Measurements from ENCODE around the gene EBF3.

The EBF3 gene

DNA sequence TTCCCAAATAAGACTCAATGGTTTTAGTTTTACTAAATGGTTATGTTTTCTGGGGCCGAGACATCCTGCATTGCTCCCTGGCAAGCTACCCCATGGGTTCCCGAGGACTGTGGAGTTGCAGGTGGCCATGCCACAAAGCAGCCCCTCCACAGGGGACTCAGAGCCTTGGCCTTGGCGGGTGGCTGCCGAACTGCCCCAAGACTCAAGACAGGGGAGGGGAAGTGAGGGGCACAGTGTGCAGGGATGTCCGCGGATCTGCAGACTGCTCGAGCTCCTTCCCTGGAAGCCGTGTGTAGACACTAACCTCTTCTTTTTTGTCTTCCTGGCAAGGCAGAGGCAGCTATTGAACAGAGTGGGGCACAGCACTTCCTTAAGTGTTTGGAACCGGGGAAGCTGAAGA, 154.6 kb downstream of the EBF3 start:
- Mint-ChIP-seq H3K36me3 (no peaks in the 10 kb centered on the region), H3K4me3 (no peak overlapping the region), H3K4me1 (no peaks in the 10 kb centered on the region), H3K27ac (no peak overlapping the region), H3K9me3 (peaks cover 10% of the 10 kb centered on the region)
- no peak for DNase-seq (ENCODE audit: low spot score in 2 of 2)
- ATAC-seq, result no peak

DNA sequence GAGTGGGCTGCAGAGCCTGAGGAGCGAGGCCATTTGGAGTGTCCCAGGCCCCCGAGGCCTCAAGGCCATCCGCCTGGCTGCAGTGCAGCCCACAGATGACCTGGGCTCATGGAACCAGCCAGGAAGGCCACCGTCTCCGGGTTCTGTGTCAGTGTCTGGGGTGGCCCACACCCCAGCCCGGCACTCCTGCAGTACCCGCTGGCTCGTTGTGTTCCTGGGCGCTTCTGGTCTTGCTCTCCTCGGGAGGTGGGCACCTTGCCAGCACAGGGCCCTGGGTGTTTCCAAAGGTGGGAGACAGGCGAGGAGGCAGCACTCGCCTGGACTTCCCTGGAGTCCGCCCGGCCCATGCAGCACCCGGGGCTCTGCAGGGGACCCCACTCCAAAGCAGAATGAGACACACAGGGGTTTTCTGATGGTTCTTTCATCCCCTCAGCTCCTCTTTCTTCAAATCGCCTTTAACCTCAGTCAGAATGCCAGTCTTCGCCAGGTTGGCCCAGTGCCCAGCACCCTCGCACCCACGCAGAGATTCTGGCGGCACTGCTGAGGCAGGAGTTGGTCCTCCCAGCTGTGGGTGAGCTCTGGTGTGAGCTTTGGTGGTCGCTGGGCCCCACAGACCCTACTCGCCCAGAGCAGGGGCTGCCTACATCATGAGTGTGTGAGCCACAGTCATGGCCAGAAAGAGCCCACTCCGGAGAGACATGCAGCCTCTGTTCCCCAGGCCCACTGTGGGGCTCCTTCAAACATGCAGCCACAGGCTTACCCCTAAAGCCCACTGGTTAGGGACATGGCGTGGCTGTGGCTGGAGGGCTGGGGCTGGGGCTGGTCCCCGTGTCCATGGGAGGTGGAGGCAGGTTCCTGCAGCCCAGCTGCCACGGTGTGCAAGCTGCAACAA, 155.7 kb downstream of the EBF3 start:
- ATAC-seq (no peak), DNase-seq (ENCODE audit: low spot score in 2 of 2) (no peak)
- Mint-ChIP-seq H3K4me3 (no peak overlapping the region), H3K4me1 (no peaks in the 10 kb centered on the region), H3K9me3 (peaks cover 19% of the 10 kb centered on the region), H3K36me3 (no peaks in the 10 kb centered on the region), H3K27ac (no peak overlapping the region)

DNA sequence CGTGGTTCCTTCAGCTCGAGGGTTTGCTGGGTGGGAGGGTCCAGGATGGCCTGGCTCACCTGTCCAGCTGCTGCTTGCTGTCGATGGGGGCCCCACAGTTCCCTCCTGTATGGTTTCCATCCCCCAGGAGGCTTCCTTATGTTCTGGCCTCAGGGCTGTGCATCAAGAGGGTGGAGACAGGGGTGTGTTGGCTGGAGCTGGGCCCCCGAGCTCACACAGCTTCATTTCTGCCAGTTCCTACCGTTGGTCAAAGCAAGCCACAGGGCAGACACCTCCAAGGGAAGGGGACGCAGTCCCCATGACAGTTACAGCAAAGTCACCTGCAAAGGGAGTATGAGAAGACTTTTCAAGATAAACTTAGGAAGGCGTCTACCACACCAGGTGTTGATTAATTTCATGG, 156.9 kb downstream of the EBF3 start:
- H3K9me3 Mint-ChIP-seq, result peaks cover 21% of the 10 kb centered on the region

DNA sequence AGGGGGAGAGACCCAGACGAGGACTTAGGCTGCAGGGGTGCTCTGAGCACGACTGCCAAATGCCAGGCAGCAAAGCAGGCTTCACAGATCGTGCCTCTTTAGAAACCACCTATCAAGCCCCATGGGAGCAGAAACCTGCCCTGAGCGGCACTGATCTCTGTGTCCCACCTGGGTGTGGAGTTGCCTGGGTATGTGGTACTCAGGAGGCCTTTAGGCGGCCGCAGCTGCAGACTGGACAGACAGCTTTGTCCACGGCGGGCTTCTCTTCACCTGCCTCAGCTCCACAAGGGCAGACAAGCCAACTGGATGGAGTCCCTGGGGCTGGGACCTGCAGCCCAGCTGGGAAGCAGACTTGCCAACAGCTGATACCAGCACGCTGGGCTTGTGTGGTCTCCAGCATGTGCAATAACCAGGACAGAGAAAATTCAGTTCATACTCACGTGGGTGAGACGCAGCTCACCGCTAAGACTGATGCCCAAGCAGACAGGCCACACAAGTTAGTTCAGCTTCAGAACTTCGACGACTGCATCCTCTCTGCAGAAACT, 163.2 kb downstream of the EBF3 start:
- no peak overlapping the region for H3K27ac Mint-ChIP-seq
- DNase-seq (ENCODE audit: low spot score in 2 of 2) (no peak), ATAC-seq (no peak)
- peaks cover 23% of the 10 kb centered on the region for H3K9me3 Mint-ChIP-seq
- H3K4me3 Mint-ChIP-seq, result no peak overlapping the region
- no peaks in the 10 kb centered on the region for H3K36me3 Mint-ChIP-seq
- H3K4me1 Mint-ChIP-seq, result no peaks in the 10 kb centered on the region

More for the DNA sequence above, 156.9 kb downstream of the EBF3 start:
- Mint-ChIP-seq H3K27ac (no peak overlapping the region), H3K36me3 (no peaks in the 10 kb centered on the region), H3K4me1 (no peaks in the 10 kb centered on the region), H3K4me3 (no peak overlapping the region)
- ATAC-seq (no peak), DNase-seq (ENCODE audit: low spot score in 2 of 2) (no peak)

DNA sequence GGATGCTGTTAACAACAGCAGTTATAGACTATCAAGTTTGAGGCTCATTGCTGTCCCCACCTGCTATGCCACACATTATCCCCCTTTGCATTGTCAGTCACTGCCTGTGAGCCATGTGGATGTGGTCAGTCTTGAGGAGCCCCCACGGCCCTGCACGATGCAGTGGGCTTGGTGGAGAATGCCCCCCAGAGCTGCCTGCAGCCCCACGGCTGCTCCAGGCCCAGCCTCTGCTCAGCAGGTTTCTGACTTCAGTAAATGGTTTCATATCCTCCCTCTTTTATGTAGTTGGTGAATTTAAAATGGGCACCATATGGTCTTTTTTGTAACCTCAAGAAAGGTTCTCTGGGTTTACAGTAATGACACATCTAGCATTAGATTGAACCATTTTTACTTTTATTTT, 164.1 kb downstream of the EBF3 start:
- Mint-ChIP-seq H3K4me3 (no peak overlapping the region), H3K36me3 (no peaks in the 10 kb centered on the region), H3K9me3 (peaks cover 24% of the 10 kb centered on the region), H3K4me1 (no peaks in the 10 kb centered on the region), H3K27ac (no peak overlapping the region)
- no peak for DNase-seq (ENCODE audit: low spot score in 2 of 2)
- no peak for ATAC-seq

DNA sequence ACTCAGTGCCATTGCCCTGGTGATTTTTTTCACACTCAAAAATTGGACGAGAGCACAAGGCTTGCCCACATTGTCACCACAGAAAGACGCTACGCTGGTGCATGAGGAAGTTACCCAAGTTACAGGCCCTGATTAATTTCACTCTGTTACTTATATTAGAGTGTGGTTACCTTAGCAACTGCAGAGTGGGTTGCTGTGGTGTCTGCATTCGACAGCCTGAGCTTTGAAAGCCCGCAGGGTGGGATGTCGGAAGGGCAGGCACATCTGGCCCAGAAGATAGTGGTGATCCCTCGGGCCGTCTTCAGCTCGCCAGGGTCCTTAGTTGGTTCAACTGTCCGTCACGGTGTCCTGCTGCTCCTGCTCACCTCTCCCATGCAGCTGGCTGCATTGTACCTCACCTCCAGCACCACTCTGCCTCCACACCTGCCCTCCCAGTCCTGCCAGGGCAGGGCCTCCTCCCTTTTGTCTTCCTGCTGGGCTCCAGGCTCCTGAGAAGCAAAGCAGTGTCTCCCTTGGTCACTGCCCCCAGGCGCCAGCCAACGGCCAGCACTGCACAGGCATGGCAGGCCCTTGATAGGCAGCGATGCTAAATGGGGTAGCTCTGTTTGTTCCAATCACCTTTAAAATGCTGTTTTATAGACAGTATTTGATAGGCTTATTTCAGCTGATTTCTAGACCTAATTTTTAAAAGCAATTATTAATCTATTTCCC, 167.2 kb downstream of the EBF3 start:
- Mint-ChIP-seq H3K4me3 (no peak overlapping the region), H3K27ac (no peak overlapping the region), H3K9me3 (peaks cover 21% of the 10 kb centered on the region)

DNA sequence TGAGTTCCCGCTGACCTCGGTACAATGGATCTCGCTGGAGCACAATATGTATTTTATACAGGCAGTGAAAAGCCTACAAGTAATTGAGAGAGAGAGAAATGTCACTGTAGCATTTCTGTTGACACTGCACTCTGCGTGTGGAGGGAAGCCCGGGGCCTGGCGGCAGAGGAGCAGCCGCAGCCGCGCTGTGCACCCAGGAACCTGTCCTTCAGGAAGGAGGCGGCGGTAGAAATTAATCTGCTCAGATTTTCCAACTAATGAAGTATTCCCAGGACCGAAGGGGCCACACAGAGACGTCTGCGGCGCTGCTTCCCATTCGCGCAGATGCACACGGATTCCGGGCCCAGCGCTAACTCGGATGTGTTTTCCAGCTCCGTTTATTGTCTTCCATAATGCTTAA, 170.1 kb downstream of the EBF3 start:
- DNase-seq (ENCODE audit: low spot score in 2 of 2) (no peak), ATAC-seq (no peak)
- Mint-ChIP-seq H3K9me3 (peaks cover 29% of the 10 kb centered on the region), H3K36me3 (no peaks in the 10 kb centered on the region), H3K4me3 (no peak overlapping the region), H3K27ac (no peak overlapping the region), H3K4me1 (no peaks in the 10 kb centered on the region)

More for the DNA sequence above, 167.2 kb downstream of the EBF3 start:
- ATAC-seq, result no peak
- Mint-ChIP-seq H3K36me3 (no peaks in the 10 kb centered on the region), H3K4me1 (no peaks in the 10 kb centered on the region)
- DNase-seq (ENCODE audit: low spot score in 2 of 2), result no peak

DNA sequence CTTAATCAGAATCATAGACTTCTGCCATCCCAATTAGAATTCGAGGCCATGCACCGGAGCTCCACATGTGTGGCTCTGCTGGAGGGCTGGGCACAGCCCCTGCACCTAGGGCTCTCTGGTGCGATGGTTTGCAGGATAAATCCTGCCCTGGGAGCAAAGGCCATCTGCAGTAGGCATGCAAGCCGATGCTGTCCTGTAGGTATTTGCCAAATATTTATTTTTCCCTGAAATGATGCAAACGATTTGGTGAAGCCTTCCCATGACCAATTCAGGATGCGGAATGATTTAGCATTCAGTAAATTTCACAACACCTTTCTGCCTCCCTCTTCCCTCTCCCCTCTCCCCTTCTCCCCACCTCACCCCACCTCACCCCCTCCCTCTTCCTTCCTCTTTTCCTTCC, 170.6 kb downstream of the EBF3 start:
- H3K9me3 Mint-ChIP-seq, result peaks cover 29% of the 10 kb centered on the region
- no peaks in the 10 kb centered on the region for H3K4me1 Mint-ChIP-seq
- no peak overlapping the region for H3K4me3 Mint-ChIP-seq
- no peaks in the 10 kb centered on the region for H3K36me3 Mint-ChIP-seq
- H3K27ac Mint-ChIP-seq, result no peak overlapping the region
- DNase-seq (ENCODE audit: low spot score in 2 of 2) (no peak), ATAC-seq (no peak)

DNA sequence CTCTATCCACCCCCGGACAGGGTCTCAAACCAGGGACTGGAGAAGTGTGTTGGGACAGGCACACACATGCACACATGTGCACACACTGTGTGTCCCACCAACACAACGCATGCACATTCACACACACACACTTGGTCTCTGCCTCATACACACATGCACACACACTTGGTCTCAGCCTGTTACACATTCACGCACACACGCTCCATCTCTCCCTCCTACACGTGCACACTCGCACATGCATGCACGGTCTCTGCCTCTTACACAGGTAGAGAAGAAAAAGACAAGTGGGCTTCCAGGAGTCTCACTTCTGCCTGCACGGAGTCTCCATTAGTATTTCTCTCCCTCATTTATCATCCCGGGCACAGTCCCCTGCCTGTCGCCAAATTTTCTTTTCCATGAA, 171.2 kb downstream of the EBF3 start:
- Mint-ChIP-seq H3K27ac (no peak overlapping the region), H3K36me3 (no peaks in the 10 kb centered on the region), H3K9me3 (peaks cover 27% of the 10 kb centered on the region), H3K4me1 (no peaks in the 10 kb centered on the region), H3K4me3 (no peak overlapping the region)
- ATAC-seq, result no peak
- no peak for DNase-seq (ENCODE audit: low spot score in 2 of 2)

DNA sequence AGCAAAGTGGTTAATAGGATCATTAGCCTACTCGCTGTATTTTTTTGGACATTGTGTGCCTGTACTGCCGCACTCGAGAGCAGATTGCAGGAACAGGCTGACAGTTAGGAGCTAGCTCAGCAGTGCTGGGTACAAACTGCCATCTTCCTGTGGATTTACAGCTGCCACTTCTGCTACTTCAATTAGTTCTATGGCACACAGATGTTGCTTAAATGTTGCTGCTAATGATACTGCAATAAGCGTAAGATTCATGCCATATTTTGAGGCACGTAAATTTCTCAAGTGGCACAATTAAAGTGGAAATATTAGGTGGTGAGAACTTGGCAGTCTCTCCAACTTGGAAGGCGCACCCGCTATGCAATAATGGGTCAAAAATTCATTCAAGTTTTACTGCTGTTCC, 171.9 kb downstream of the EBF3 start:
- H3K4me3 Mint-ChIP-seq, result no peak overlapping the region
- no peak overlapping the region for H3K27ac Mint-ChIP-seq
- H3K4me1 Mint-ChIP-seq, result no peaks in the 10 kb centered on the region
- DNase-seq (ENCODE audit: low spot score in 2 of 2) (no peak), ATAC-seq (no peak)
- H3K36me3 Mint-ChIP-seq, result no peaks in the 10 kb centered on the region
- peaks cover 29% of the 10 kb centered on the region for H3K9me3 Mint-ChIP-seq

DNA sequence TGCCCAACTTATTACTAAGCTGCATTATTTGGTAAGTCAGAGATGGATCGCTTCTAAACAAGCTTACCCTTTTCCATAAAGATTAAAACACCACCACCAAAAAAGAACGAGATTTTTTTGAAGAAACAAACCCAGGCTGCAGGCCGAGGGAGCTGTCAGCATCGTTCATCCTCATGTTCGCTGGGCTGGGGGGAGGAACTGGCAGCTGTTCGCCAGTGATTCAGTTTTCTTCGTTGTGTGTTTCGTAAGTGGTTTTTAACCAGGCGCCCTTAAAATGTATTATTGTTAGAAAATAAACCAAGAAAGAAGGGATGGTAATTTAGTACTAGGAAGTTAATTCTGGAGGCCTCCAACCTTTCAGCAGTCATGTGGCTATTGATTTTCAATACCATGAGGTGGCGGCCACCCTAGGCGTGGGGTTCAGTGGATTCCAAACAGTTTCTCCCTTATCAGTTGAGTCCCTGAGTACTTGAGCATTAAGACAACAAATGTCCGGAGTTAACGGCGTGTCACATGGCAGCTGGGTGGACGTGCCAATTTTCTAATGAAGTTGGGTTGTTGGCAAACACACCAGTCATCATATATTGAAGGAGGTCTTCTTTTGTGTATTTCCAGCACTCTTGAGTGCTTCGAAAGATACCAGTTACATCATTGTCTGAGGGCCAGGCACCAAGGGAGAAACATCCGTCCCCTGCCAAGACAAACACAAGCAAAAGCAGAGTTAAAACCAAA, 173.2 kb downstream of the EBF3 start:
- H3K27ac Mint-ChIP-seq, result no peak overlapping the region
- H3K4me1 Mint-ChIP-seq, result no peaks in the 10 kb centered on the region
- ATAC-seq, result no peak
- H3K9me3 Mint-ChIP-seq, result peaks cover 30% of the 10 kb centered on the region
- H3K4me3 Mint-ChIP-seq, result no peak overlapping the region
- no peaks in the 10 kb centered on the region for H3K36me3 Mint-ChIP-seq
- no peak for DNase-seq (ENCODE audit: low spot score in 2 of 2)

DNA sequence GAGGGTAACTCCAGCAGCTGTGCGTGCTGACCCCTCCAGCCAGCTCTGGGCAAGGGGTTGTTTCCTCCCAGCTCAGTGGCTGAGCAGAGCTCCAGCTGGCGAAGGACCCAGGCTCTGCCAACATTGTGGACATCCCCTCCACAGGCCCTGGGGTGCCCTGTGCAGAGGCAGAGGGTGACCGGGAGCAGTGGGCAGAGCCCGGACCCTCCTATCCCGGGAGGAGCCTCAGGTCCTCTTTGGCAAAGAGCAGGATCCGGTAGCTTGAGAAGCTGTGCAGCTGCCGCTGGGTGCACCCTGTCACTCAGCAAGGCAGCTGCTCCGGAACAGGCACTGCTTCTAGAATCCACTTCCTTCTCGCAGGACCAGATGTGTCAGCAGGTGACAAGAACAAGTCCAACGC, 175.9 kb downstream of the EBF3 start:
- ATAC-seq, result no peak
- Mint-ChIP-seq H3K4me1 (no peaks in the 10 kb centered on the region), H3K4me3 (no peak overlapping the region), H3K36me3 (peaks cover 4% of the 10 kb centered on the region), H3K9me3 (peaks cover 29% of the 10 kb centered on the region), H3K27ac (no peak overlapping the region)
- no peak for DNase-seq (ENCODE audit: low spot score in 2 of 2)

DNA sequence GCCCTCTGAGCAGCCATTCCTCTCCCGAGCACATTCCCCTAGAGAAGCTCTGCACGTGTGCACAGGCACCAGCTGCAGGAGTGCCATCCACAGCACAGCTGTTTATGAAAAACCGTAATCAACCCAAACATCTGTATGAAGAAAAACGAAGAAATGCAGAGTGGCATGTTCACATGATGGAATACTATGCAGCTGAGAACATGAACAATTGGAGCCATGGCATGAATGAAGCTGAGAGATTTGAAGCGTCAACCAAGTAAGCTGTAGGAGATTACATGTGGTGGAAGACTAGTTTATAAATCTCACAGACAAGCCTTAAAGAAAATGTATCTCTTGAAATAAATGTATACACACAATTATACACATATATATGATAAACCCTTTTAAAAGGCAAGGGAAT, 176.5 kb downstream of the EBF3 start:
- H3K27ac Mint-ChIP-seq, result no peak overlapping the region
- no peaks in the 10 kb centered on the region for H3K4me1 Mint-ChIP-seq
- peaks cover 30% of the 10 kb centered on the region for H3K9me3 Mint-ChIP-seq
- no peak overlapping the region for H3K4me3 Mint-ChIP-seq
- no peak for ATAC-seq
- no peak for DNase-seq (ENCODE audit: low spot score in 2 of 2)
- peaks cover 4% of the 10 kb centered on the region for H3K36me3 Mint-ChIP-seq

DNA sequence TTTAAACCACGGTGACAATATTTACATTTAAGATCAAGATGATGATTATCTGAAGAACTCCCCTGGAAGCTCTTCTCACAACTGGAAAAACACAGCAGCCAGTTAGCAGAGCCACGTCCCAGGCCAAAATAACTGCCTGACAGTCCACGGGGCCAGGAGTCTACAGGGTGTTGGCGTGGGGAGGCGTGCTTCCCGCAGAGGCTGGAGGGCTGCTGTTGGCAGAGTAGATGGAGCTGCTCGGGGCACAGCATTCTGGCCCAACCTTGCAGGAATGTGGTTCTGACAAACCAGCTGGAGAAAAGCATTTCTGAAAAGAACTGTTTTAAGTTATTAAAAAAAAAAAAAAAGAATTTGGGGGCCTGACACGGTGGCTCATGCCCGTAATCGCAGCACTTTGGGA, 177.9 kb downstream of the EBF3 start:
- DNase-seq (ENCODE audit: low spot score in 2 of 2) (no peak), ATAC-seq (no peak)
- H3K36me3 Mint-ChIP-seq, result peaks cover 4% of the 10 kb centered on the region
- no peaks in the 10 kb centered on the region for H3K4me1 Mint-ChIP-seq
- H3K4me3 Mint-ChIP-seq, result no peak overlapping the region
- peaks cover 29% of the 10 kb centered on the region for H3K9me3 Mint-ChIP-seq
- no peak overlapping the region for H3K27ac Mint-ChIP-seq

DNA sequence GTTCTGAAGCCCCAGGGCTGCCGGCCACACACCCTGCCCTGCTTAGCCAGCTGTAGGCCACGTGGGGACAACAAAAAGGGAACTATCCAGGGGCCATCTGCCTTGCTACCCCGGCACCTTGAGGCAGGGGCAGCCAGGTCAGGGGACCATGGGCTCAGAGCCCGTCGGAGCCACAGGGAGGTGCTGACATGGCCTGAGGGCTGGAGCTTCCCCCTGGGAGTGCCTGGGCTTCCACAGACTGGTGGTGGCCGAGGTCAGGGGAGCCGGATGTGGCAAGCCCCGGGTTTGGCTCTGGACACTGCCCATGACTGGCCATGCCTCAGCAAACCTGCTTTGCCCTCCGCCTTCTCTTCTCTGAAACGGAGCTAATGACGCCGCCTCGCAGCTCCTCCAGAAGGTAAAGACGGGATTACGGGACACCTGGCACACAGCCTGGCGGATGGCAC, 178.5 kb downstream of the EBF3 start:
- Mint-ChIP-seq H3K9me3 (peaks cover 30% of the 10 kb centered on the region), H3K4me1 (no peaks in the 10 kb centered on the region), H3K36me3 (peaks cover 4% of the 10 kb centered on the region), H3K4me3 (no peak overlapping the region), H3K27ac (no peak overlapping the region)
- no peak for DNase-seq (ENCODE audit: low spot score in 2 of 2)
- no peak for ATAC-seq

Measured in stimulated activated effector memory CD8-positive, alpha-beta T cell treated with anti-CD3 and anti-CD28 coated beads, Interleukin-12 subunit alpha, Interleukin-12 subunit beta, amount 100 ng/mL, for 72 hours (primary cell).